Astrocyte of the cerebellum (primary cell): Measurements from ENCODE around the gene TNNI2.

ENCODE experiments used
- DNase-seq: peaks from one replicate; pipeline ENCODE4 v3.0.0-alpha.2; 2011; ENCODE audit warnings: low read depth
- H3K4me3 ChIP-seq: 2 replicates; pipeline ENCODE4 v1.5.1; 2011; ENCODE audit warnings: mild to moderate bottlenecking, low read depth, low read length, moderate library complexity
- CTCF ChIP-seq: IDR thresholded peaks from 2 replicates; pipeline ENCODE4 v1.5.1; 2012; ENCODE audit warnings: low read length, low read depth, moderate library complexity, mild to moderate bottlenecking; ENCODE audit errors: missing control alignments
- in situ Hi-C: cut with HindIII; loops from 2 replicates; pipeline ENCODE4 v1.10.0; 2017; ENCODE audit warnings: low sequenced_read_pairs

The TNNI2 gene

GRCh38 chr11:1838077-1838425 lies 730 bp upstream of the TNNI2 start:
- TF ChIP-seq CTCF: no peak
- DNase-seq: no peak
- in situ Hi-C loops: no loop called here
- H3K4me3 ChIP-seq: no peak overlapping the region

GRCh38 chr11:1839204-1839923 lies 583 bp downstream of the TNNI2 start:
- no peak overlapping the region for H3K4me3 ChIP-seq
- in situ Hi-C loops: no loop called here
- no peak for TF ChIP-seq CTCF
- no peak for DNase-seq

GRCh38 chr11:1839924-1840779 lies 1.4 kb downstream of the TNNI2 start:
- TF ChIP-seq CTCF: no peak
- in situ Hi-C loops: loop anchor here (10.0 kb wide), 1 partner anchor 205 kb away; no protein-coding TSS in a partner anchor
- no peak for DNase-seq
- no peak overlapping the region for H3K4me3 ChIP-seq

- no peak overlapping the region for H3K4me3 ChIP-seq
- in situ Hi-C loops: loop anchor here (10.0 kb wide), 1 partner anchor 206 kb away; no protein-coding TSS in a partner anchor
- DNase-seq: no peak
- TF ChIP-seq CTCF: no peak
These were observed 2.1 kb downstream of the TNNI2 start for GRCh38 chr11:1840780-1841480.

GRCh38 chr11:1841511-1842148 lies 2.8 kb downstream of the TNNI2 start:
- DNase-seq: no peak
- no peak for TF ChIP-seq CTCF
- no peak overlapping the region for H3K4me3 ChIP-seq
- in situ Hi-C loops: loop anchor here (10.0 kb wide), 1 partner anchor 207 kb away; no protein-coding TSS in a partner anchor
